ENCODE results near the gene TPST2. TPM values are rescaled to one million over a fixed set of nuclear protein-coding genes. Genes with fewer than 3 reads are reported as not detected.

TPST2 gene
- total and polyA plus RNA-seq, 9 of the 15 experiments (the other 6 are each of a cell fraction or from before 2014, with no cell fraction given) = 14.2 to 123 (median 60.1) TPM

- TF ChIP-seq CTCF (IDR thresholded peaks at IDR 0.05 in 2 of 3, conservative IDR thresholded peaks at IDR 0.05 in 1 of 3; ENCODE audit: insufficient read depth in 2 of 3, low read depth in 1 of 3, low read length in 3 of 3) (peak; percentile 39 to 58 (median 50); a peak in 5 of 6 replicates), RAD21 (CRISPR knock-in tag; conservative IDR thresholded peaks at IDR 0.05 in 1 of 2, IDR thresholded peaks at IDR 0.05 in 1 of 2) (peak; percentile 8 to 58; a peak in 2 of 4 replicates), SRSF3 (IDR thresholded peaks at IDR 0.05; ENCODE audit: insufficient read depth, low read length) (no peak), REST (IDR thresholded peaks at IDR 0.05; ENCODE audit: borderline replicate concordance) (peak; percentile 21; the same call in 1 of the 2 replicates), REST (CRISPR knock-in tag; IDR thresholded peaks at IDR 0.05; ENCODE audit: low read depth) (no peak), OTX1 (CRISPR knock-in tag; IDR thresholded peaks at IDR 0.05) (no peak), CBFA2T2 (conservative IDR thresholded peaks at IDR 0.05) (no peak), POLR3G (IDR thresholded peaks at IDR 0.05; ENCODE audit: extremely low read depth, insufficient read length, insufficient replicate concordance) (no peak), E4F1 (CRISPR knock-in tag; IDR thresholded peaks at IDR 0.05; ENCODE audit: borderline replicate concordance) (no peak), DMBX1 (CRISPR knock-in tag; IDR thresholded peaks at IDR 0.05; ENCODE audit: borderline replicate concordance) (no peak), YY1 (IDR thresholded peaks at IDR 0.05; ENCODE audit: borderline replicate concordance in 1 of 3, control insufficient read depth in 1 of 3, extremely low read depth in 1 of 3, insufficient read depth in 3 of 3, insufficient read length in 1 of 3, insufficient replicate concordance in 2 of 3, low read depth in 1 of 3, low read length in 2 of 3) (peak in 2 of 3 experiments; percentile 35 to 81), CSDE1 (IDR thresholded peaks at IDR 0.05) (no peak), FUS (optimal IDR thresholded peaks at IDR 0.05; ENCODE audit: low read depth, low read length) (no peak)
These were observed 87.0 kb downstream of the TPST2 start (continued) for GRCh38 chr22:26502688-26503561.
